Measurements from ENCODE around the gene MVB12B. TPM values are rescaled to one million over a fixed set of nuclear protein-coding genes. Genes with fewer than 3 reads are reported as not detected.
A peak's percentile ranks its signal among the peaks of the same experiment; 100 is the strongest.

The MVB12B gene
- total RNA-seq, 6 experiments from 2014 or later: 7.2 to 16.2 (median 9.1) TPM

- DNase-seq (peak in 1 of 3 donors; percentile 42), ATAC-seq (no peak)
- TF ChIP-seq CTCF (IDR thresholded peaks at IDR 0.05) (no peak), POLR2A (IDR thresholded peaks at IDR 0.05) (no peak)
- H3K27me3 ChIP-seq: no peaks in the 10 kb centered on the region
- no peaks in the 10 kb centered on the region for H3K4me1 ChIP-seq
- H3K36me3 ChIP-seq: no peaks in the 10 kb centered on the region
- 68% methylated on average over 7 of the region's 14 CpGs for WGBS (ENCODE audit: insufficient coverage, low coverage, low lambda C conversion rate, missing lambda C conversion rate)
- intact Hi-C loops (cut with DNase I): no loop called here
- no peak overlapping the region for H3K27ac ChIP-seq
- H3K4me3 ChIP-seq: no peak overlapping the region
- H3K9me3 ChIP-seq: no peaks in the 10 kb centered on the region
Measured at GRCh38 chr9:126468141-126468825, 141.7 kb downstream of the MVB12B start.

GRCh38 chr9:126470241-126470993 is 143.8 kb downstream of the MVB12B start:
- H3K4me3 ChIP-seq: no peak overlapping the region
- no peaks in the 10 kb centered on the region for H3K4me1 ChIP-seq
- peak overlapping the region in 1 of 3 donors; percentile 48 for H3K27ac ChIP-seq
- intact Hi-C loops (cut with DNase I): no loop called here
- TF ChIP-seq POLR2A (IDR thresholded peaks at IDR 0.05): no peak
- no peak for TF ChIP-seq CTCF (IDR thresholded peaks at IDR 0.05)
- H3K36me3 ChIP-seq: no peaks in the 10 kb centered on the region
- H3K27me3 ChIP-seq: no peaks in the 10 kb centered on the region
- 47% methylated on average over 11 of the region's 12 CpGs for WGBS (ENCODE audit: insufficient coverage, low coverage, low lambda C conversion rate, missing lambda C conversion rate)
- H3K9me3 ChIP-seq: no peaks in the 10 kb centered on the region
- no peak for DNase-seq
- ATAC-seq: peak in 1 of 4 donors; percentile 7

DNA sequence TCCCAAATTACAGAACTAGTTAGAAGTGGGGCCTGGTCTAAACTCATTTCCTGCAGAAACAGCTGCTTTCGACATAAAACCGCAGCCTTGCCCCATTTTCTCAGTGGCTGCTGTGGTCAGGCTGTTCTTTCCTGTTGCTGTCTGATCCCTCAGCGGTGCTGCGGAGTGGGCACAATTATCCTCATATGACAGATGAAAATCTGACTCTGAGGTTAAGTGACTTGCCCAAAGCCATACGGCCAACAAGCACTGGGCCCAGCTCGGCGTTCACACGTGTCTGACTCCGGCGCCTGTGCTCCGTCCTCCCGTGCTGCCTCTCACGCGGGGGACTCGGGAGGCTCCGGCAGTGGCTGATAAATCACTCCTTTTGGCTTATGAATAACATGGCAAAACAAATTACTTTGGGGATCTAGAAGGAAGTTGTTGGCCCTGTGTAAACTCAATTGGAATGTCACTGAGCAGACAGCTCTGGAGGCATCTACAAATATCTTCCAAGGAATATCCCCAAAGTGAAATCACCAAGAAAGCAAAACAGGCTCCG is 144.5 kb downstream of the MVB12B start:
- 53% methylated on average over 9 of the region's 17 CpGs for WGBS (ENCODE audit: insufficient coverage, low coverage, low lambda C conversion rate, missing lambda C conversion rate)
- H3K27ac ChIP-seq: peak overlapping the region in 2 of 3 donors; percentile 20 to 48
- no peak overlapping the region for H3K4me3 ChIP-seq
- H3K36me3 ChIP-seq: no peaks in the 10 kb centered on the region
- H3K9me3 ChIP-seq: no peaks in the 10 kb centered on the region
- DNase-seq: peak; percentile 60 to 70 (median 68)
- intact Hi-C loops (cut with DNase I): no loop called here
- peak; percentile 72 to 85 (median 76) for ATAC-seq
- H3K4me1 ChIP-seq: no peaks in the 10 kb centered on the region
- no peaks in the 10 kb centered on the region for H3K27me3 ChIP-seq
- TF ChIP-seq CTCF (IDR thresholded peaks at IDR 0.05) (no peak), POLR2A (IDR thresholded peaks at IDR 0.05) (no peak)

DNA sequence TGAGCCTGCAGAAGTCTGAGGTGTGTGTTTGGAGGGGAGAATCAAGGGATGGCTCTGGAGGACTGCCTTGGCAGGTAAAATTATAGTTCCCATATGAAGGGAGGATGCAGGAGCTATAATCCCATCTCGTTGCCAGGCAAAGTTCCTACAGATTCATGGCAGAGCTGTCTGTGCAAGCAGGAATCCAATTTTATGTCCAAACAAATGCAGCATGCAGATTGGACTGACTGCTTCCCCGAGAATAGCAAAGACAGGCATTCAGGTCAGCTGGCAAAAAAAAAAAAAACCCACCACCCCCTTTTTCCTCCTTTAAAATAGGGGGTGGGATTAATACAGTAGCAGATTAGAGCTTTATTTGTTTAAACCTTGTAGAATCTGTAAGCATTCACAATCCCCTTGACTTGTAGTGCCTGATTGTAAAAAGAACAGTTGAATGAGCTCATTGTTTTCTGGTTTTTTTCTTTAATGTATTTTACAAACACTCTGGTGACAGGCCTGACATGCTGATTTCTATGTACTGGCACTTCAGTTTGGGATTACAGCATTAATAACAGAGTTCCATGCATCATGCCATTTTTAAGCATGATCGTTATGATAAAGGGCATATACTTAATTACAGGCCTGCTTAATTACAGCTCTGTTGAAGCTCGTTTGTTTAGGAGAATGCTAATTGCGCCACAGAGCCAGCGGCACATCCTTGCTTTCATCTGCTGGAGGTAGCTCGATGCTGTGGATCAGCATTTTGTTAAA is 145.7 kb downstream of the MVB12B start:
- Histone ChIP-seq H3K36me3 (no peaks in the 10 kb centered on the region), H3K4me1 (no peaks in the 10 kb centered on the region), H3K4me3 (no peak overlapping the region), H3K9me3 (no peaks in the 10 kb centered on the region), H3K27me3 (no peaks in the 10 kb centered on the region), H3K27ac (no peak overlapping the region)
- intact Hi-C loops (cut with DNase I): no loop called here
- DNase-seq (no peak), ATAC-seq (no peak)
- 73% methylated on average over 6 of the region's 7 CpGs for WGBS (ENCODE audit: insufficient coverage, low coverage, low lambda C conversion rate, missing lambda C conversion rate)
- TF ChIP-seq POLR2A (IDR thresholded peaks at IDR 0.05) (no peak), CTCF (IDR thresholded peaks at IDR 0.05) (no peak)
